Measurements from ENCODE around the gene CDH13.

The CDH13 gene

GRCh38 chr16:82726306-82726705 lies 99.5 kb downstream of the CDH13 start:
- no peak for TF ChIP-seq ZFX (IDR thresholded peaks at IDR 0.05; ENCODE audit: borderline replicate concordance)
- no peak for TF ChIP-seq CTCF (IDR thresholded peaks at IDR 0.05)
- no peak overlapping the region for H3K27ac ChIP-seq

- TF ChIP-seq CTCF (IDR thresholded peaks at IDR 0.05) (no peak), ZFX (IDR thresholded peaks at IDR 0.05; ENCODE audit: borderline replicate concordance) (no peak)
- H3K27ac ChIP-seq = no peak overlapping the region
Measured at GRCh38 chr16:82728901-82729300, 102.1 kb downstream of the CDH13 start.

- H3K27ac ChIP-seq = no peak overlapping the region
- TF ChIP-seq ZFX (IDR thresholded peaks at IDR 0.05; ENCODE audit: borderline replicate concordance) (no peak), CTCF (IDR thresholded peaks at IDR 0.05) (no peak)
Measured at GRCh38 chr16:82730901-82731300, 104.1 kb downstream of the CDH13 start.

GRCh38 chr16:82732461-82732860 lies 105.7 kb downstream of the CDH13 start:
- TF ChIP-seq CTCF (IDR thresholded peaks at IDR 0.05) = no peak
- no peak overlapping the region for H3K27ac ChIP-seq

- no peak overlapping the region for H3K27ac ChIP-seq
- TF ChIP-seq ZFX (IDR thresholded peaks at IDR 0.05; ENCODE audit: borderline replicate concordance) (no peak), CTCF (IDR thresholded peaks at IDR 0.05) (no peak)
Measured at GRCh38 chr16:82735186-82735585, 108.4 kb downstream of the CDH13 start.

GRCh38 chr16:82735673-82736091 lies 108.9 kb downstream of the CDH13 start:
- no peak overlapping the region for H3K27ac ChIP-seq
- TF ChIP-seq CTCF (IDR thresholded peaks at IDR 0.05) = no peak
- TF ChIP-seq ZFX (IDR thresholded peaks at IDR 0.05; ENCODE audit: borderline replicate concordance) = no peak

- TF ChIP-seq ZFX (IDR thresholded peaks at IDR 0.05; ENCODE audit: borderline replicate concordance) (no peak), CTCF (IDR thresholded peaks at IDR 0.05) (no peak)
- H3K27ac ChIP-seq = no peak overlapping the region
Measured at GRCh38 chr16:82736224-82736623, 109.5 kb downstream of the CDH13 start.
